Measurements from ENCODE around the gene PLA2G6.

DNA sequence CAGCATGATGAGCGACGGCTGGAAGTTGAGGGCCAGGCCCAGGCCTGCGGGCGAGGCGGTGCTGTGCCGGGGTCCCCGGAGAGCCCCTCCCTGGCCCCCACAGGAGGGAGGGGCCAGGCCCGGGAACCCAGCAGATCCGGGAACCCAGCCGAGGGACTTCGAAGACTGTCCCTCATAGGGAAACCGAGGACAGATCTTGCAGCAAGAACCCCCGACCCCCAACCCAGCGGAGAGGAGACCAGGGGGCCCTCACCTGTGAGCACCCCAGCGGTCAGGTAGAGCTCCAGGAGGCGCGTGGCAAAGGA is 100.0 kb downstream of the PLA2G6 start:
- TF ChIP-seq, protein P1, sequence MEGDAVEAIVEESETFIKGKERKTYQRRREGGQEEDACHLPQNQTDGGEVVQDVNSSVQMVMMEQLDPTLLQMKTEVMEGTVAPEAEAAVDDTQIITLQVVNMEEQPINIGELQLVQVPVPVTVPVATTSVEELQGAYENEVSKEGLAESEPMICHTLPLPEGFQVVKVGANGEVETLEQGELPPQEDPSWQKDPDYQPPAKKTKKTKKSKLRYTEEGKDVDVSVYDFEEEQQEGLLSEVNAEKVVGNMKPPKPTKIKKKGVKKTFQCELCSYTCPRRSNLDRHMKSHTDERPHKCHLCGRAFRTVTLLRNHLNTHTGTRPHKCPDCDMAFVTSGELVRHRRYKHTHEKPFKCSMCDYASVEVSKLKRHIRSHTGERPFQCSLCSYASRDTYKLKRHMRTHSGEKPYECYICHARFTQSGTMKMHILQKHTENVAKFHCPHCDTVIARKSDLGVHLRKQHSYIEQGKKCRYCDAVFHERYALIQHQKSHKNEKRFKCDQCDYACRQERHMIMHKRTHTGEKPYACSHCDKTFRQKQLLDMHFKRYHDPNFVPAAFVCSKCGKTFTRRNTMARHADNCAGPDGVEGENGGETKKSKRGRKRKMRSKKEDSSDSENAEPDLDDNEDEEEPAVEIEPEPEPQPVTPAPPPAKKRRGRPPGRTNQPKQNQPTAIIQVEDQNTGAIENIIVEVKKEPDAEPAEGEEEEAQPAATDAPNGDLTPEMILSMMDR (IDR thresholded peaks at IDR 0.05) = no peak
- TF ChIP-seq POLR2A (IDR thresholded peaks at IDR 0.05) = no peak

All from ovary (tissue), 3 donors.